ENCODE results near the gene CABP4.

The CABP4 gene

GRCh38 chr11:67504950-67505581, 49.9 kb downstream of the CABP4 start, which contains the start of gene PITPNM1:
PITPNM1 (minus strand) TSS chr11:67505363; CDS start chr11:67504180, 1,183 bp downstream.
- peak within 1 kb of the TSS; percentile 80 for H3K4me3 ChIP-seq (ENCODE audit: severe bottlenecking)
- DNase-seq (ENCODE audit: low spot score), result peak; percentile 70
- ATAC-seq (ENCODE audit: low read depth), result peak; percentile 21
- H3K27ac ChIP-seq (ENCODE audit: poor library complexity, severe bottlenecking), result peak within 1 kb of the TSS; percentile 96
- peaks cover 10% of the 10 kb centered on the region for H3K4me1 ChIP-seq (ENCODE audit: insufficient read depth, poor library complexity, severe bottlenecking)
- TF ChIP-seq, protein P1, sequence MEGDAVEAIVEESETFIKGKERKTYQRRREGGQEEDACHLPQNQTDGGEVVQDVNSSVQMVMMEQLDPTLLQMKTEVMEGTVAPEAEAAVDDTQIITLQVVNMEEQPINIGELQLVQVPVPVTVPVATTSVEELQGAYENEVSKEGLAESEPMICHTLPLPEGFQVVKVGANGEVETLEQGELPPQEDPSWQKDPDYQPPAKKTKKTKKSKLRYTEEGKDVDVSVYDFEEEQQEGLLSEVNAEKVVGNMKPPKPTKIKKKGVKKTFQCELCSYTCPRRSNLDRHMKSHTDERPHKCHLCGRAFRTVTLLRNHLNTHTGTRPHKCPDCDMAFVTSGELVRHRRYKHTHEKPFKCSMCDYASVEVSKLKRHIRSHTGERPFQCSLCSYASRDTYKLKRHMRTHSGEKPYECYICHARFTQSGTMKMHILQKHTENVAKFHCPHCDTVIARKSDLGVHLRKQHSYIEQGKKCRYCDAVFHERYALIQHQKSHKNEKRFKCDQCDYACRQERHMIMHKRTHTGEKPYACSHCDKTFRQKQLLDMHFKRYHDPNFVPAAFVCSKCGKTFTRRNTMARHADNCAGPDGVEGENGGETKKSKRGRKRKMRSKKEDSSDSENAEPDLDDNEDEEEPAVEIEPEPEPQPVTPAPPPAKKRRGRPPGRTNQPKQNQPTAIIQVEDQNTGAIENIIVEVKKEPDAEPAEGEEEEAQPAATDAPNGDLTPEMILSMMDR (IDR thresholded peaks at IDR 0.05; ENCODE audit: poor library complexity, severe bottlenecking), result no peak
- H3K9me3 ChIP-seq (ENCODE audit: severe bottlenecking), result no peaks in the 10 kb centered on the region
- peaks cover 24% of the 10 kb centered on the region for H3K36me3 ChIP-seq (ENCODE audit: low read depth)
- no peaks in the 10 kb centered on the region for H3K27me3 ChIP-seq (ENCODE audit: insufficient read depth, poor library complexity, severe bottlenecking)

DNA sequence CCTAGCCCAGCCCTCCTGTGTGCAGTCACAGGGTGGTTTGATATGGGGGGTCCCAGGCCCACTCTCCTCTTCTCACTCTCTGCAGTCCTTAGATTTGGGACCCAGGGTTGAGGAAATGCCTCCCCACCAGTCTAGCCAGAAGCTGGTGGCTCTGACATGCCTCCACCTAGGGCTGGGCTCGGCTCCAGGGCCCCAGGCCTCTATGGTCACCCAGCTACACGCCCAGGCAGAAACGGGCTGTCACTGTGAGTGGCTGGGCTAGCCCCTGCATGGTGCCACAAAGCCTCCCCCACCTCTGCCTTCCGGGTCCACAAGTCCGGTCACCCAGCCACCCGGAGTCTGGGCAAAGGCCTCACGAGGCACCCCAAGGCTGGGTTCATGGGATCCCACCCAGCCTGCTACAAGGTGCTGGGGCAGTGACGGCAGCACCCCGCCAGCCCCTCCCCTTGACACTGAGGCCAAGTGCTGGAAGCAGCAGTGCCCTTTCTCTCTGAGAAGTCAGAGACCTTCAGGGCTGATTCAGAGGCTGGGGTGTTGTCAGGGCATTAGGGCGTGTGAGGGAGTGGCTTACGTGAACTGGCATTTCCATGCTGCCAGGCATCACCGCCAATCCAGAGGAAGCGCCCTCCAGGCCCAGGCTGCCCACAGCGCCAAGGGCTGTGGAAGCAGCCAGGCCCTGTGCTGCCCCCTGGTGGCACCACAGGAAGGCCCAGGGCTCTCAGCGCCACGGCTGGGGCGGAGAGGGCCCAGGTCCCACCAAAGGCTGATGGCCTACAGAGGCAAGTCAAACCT, 50.6 kb downstream of the CABP4 start:
- Histone ChIP-seq H3K36me3 (ENCODE audit: low read depth) (peaks cover 21% of the 10 kb centered on the region), H3K27ac (ENCODE audit: poor library complexity, severe bottlenecking) (peak overlapping the region; percentile 96), H3K4me3 (ENCODE audit: severe bottlenecking) (peak overlapping the region; percentile 80), H3K4me1 (ENCODE audit: insufficient read depth, poor library complexity, severe bottlenecking) (peaks cover 10% of the 10 kb centered on the region), H3K27me3 (ENCODE audit: insufficient read depth, poor library complexity, severe bottlenecking) (no peaks in the 10 kb centered on the region), H3K9me3 (ENCODE audit: severe bottlenecking) (no peaks in the 10 kb centered on the region)
- TF ChIP-seq, protein P1 (IDR thresholded peaks at IDR 0.05; ENCODE audit: poor library complexity, severe bottlenecking), result peak; percentile 98
- ATAC-seq (ENCODE audit: low read depth) (peak; percentile 73), DNase-seq (ENCODE audit: low spot score) (peak; percentile 98)

GRCh38 chr11:67506426-67507051, 51.4 kb downstream of the CABP4 start:
- no peaks in the 10 kb centered on the region for H3K9me3 ChIP-seq (ENCODE audit: severe bottlenecking)
- DNase-seq (ENCODE audit: low spot score) (no peak), ATAC-seq (ENCODE audit: low read depth) (no peak)
- peak overlapping the region; percentile 66 for H3K4me3 ChIP-seq (ENCODE audit: severe bottlenecking)
- H3K27me3 ChIP-seq (ENCODE audit: insufficient read depth, poor library complexity, severe bottlenecking), result no peaks in the 10 kb centered on the region
- H3K4me1 ChIP-seq (ENCODE audit: insufficient read depth, poor library complexity, severe bottlenecking), result peaks cover 10% of the 10 kb centered on the region
- peaks cover 15% of the 10 kb centered on the region for H3K36me3 ChIP-seq (ENCODE audit: low read depth)
- peak overlapping the region; percentile 96 for H3K27ac ChIP-seq (ENCODE audit: poor library complexity, severe bottlenecking)
- TF ChIP-seq, protein P1 (IDR thresholded peaks at IDR 0.05; ENCODE audit: poor library complexity, severe bottlenecking), result peak; percentile 87

- DNase-seq (ENCODE audit: low spot score) (no peak), ATAC-seq (ENCODE audit: low read depth) (peak; percentile 2; the same call in 2 of the 3 replicates)
- Histone ChIP-seq H3K27ac (ENCODE audit: poor library complexity, severe bottlenecking) (peak overlapping the region; percentile 96), H3K9me3 (ENCODE audit: severe bottlenecking) (no peaks in the 10 kb centered on the region), H3K4me3 (ENCODE audit: severe bottlenecking) (peak overlapping the region; percentile 66), H3K4me1 (ENCODE audit: insufficient read depth, poor library complexity, severe bottlenecking) (peaks cover 10% of the 10 kb centered on the region), H3K27me3 (ENCODE audit: insufficient read depth, poor library complexity, severe bottlenecking) (no peaks in the 10 kb centered on the region), H3K36me3 (ENCODE audit: low read depth) (peaks cover 15% of the 10 kb centered on the region)
- TF ChIP-seq, protein P1 (IDR thresholded peaks at IDR 0.05; ENCODE audit: poor library complexity, severe bottlenecking), result no peak
These were observed 52.2 kb downstream of the CABP4 start for GRCh38 chr11:67507242-67507863.

Measured in RWPE2 (cell line).